HepG2 (cell line): ENCODE results near the gene SH2D6. TPM values are rescaled to one million over a fixed set of nuclear protein-coding genes. Genes with fewer than 3 reads are reported as not detected.

Experiments
- AKAP8 ChIP-seq: sonication (generic); formaldehyde crosslinking; IDR thresholded peaks from 2 replicates; pipeline ENCODE4 v1.5.1; 2020; ENCODE audit warnings: mild to moderate bottlenecking, missing genetic modification reagents
- CC2D1A ChIP-seq: sonication (generic); formaldehyde crosslinking; IDR thresholded peaks from 2 replicates; pipeline ENCODE4 v1.8.1; 2023; ENCODE audit warnings: mild to moderate bottlenecking, missing genetic modification reagents
- CERS6 ChIP-seq: sonication (generic); formaldehyde crosslinking; IDR thresholded peaks from 2 replicates; pipeline ENCODE4 v1.5.0; 2020; ENCODE audit warnings: missing genetic modification reagents
- CHD2 ChIP-seq: IDR thresholded peaks from 2 replicates; pipeline ENCODE4 v1.6.1; 2011; ENCODE audit warnings: low read depth, low read length, improper control_type of control experiment
- ESRRA ChIP-seq: sonication (generic); formaldehyde crosslinking; IDR thresholded peaks from 2 replicates; pipeline ENCODE4 v1.5.1; 2020; ENCODE audit warnings: mild to moderate bottlenecking, low read depth, missing genetic modification reagents
- FOXP1 ChIP-seq, 2 experiments: fragments of 450-650 bp in 1 of 2; IDR thresholded peaks; 2 replicates each; pipeline ENCODE4 v1.6.1; 2017 to 2018; ENCODE audit warnings: antibody characterized with exemption in 1 of 2
- GATA4 ChIP-seq: sonication (generic); IDR thresholded peaks from 2 replicates; pipeline ENCODE4 v1.6.1; 2016; ENCODE audit warnings: antibody characterized with exemption, low read depth, borderline replicate concordance
- GPBP1L1 ChIP-seq: sonication (generic); formaldehyde crosslinking; IDR thresholded peaks from 2 replicates; pipeline ENCODE4 v1.5.0; 2020; ENCODE audit warnings: mild to moderate bottlenecking, missing genetic modification reagents
- KIAA2018 ChIP-seq: sonication (generic); formaldehyde crosslinking; IDR thresholded peaks from 2 replicates; pipeline ENCODE4 v1.5.0; 2020; ENCODE audit warnings: mild to moderate bottlenecking, missing genetic modification reagents, borderline replicate concordance
- KMT2A ChIP-seq: sonication (generic); formaldehyde crosslinking; IDR thresholded peaks from 2 replicates; pipeline ENCODE4 v1.4.0; 2020; ENCODE audit warnings: missing genetic modification reagents
- MTF2 ChIP-seq: sonication (generic); formaldehyde crosslinking; IDR thresholded peaks from 2 replicates; pipeline ENCODE4 v1.5.0; 2020; ENCODE audit warnings: missing genetic modification reagents, borderline replicate concordance
- TBX3 ChIP-seq: fragments of 450-650 bp; IDR thresholded peaks from 2 replicates; pipeline ENCODE4 v1.6.1; 2017; ENCODE audit warnings: antibody characterized with exemption, mild to moderate bottlenecking, inconsistent platforms, borderline replicate concordance
- ZNF101 ChIP-seq: sonication (generic); formaldehyde crosslinking; IDR thresholded peaks from 2 replicates; pipeline ENCODE4 v1.4.0; 2020; ENCODE audit warnings: mild to moderate bottlenecking, low read depth, missing genetic modification reagents, borderline replicate concordance
- ZNF292 ChIP-seq: sonication (generic); formaldehyde crosslinking; IDR thresholded peaks from 2 replicates; pipeline ENCODE4 v1.8.1; 2022; ENCODE audit warnings: mild to moderate bottlenecking, low read depth, missing genetic modification reagents, borderline replicate concordance
- ZNF567 ChIP-seq: sonication (generic); formaldehyde crosslinking; IDR thresholded peaks from 2 replicates; pipeline ENCODE4 v1.8.1; 2023; ENCODE audit warnings: mild to moderate bottlenecking, missing genetic modification reagents, borderline replicate concordance
- ZNF691 ChIP-seq: sonication (generic); formaldehyde crosslinking; IDR thresholded peaks from 2 replicates; pipeline ENCODE4 v1.4.0; 2020; ENCODE audit warnings: missing genetic modification reagents, low read depth, mild to moderate bottlenecking, borderline replicate concordance
- polyA plus RNA-seq, 8 experiments: library from polyadenylated mRNA; depleted of rRNA in 3 of 8; stranded (reverse) in 7 of 8; unstranded in 1 of 8; fragments of >200 nt; fragmentation: Illumina TruSeq in 4 of 8; extraction: Trizol in 4 of 8; gene quantifications; 2 replicates each; pipeline versions ENCODE4 v1.2.1 to v1.2.3, GENCODE V29; 2011 to 2016; ENCODE audit warnings: low read depth in 4 of 8, missing spikeins in 1 of 8, mixed read lengths in 1 of 8; ENCODE audit not compliant: insufficient read depth in 1 of 8
- total RNA-seq, 5 experiments: library from RNA; depleted of rRNA; stranded (reverse); fragments of >200 nt; fragmentation: Illumina TruSeq; extraction: Trizol; gene quantifications; 2 replicates each; pipeline ENCODE4 v1.2.3, GENCODE V29; 2016; ENCODE audit warnings: low read depth in 1 of 5

The SH2D6 gene
- total and polyA plus RNA-seq, 2 of the 13 experiments (the other 11 are each of a cell fraction or from before 2014, with no cell fraction given), result 0.11 to 0.26 TPM

- TF ChIP-seq KIAA2018 (CRISPR knock-in tag) (no peak), AKAP8 (CRISPR knock-in tag) (no peak), CHD2 (no peak), ZNF101 (CRISPR knock-in tag) (peak; percentile 70; the same call in 1 of the 2 replicates), GPBP1L1 (no peak), CERS6 (CRISPR knock-in tag) (no peak), GATA4 (no peak), KMT2A (CRISPR knock-in tag) (no peak; the same call in 1 of the 2 replicates), MTF2 (CRISPR knock-in tag) (no peak), ZNF567 (CRISPR knock-in tag) (0 out of 2 replicates have a peak, but pooled peaks have one; percentile 23), ZNF292 (CRISPR knock-in tag) (no peak), ZNF691 (CRISPR knock-in tag) (0 out of 2 replicates have a peak, but pooled peaks have one; percentile 55), TBX3 (no peak), ESRRA (CRISPR knock-in tag) (0 out of 2 replicates have a peak, but pooled peaks have one; percentile 10), CC2D1A (CRISPR knock-in tag) (no peak), FOXP1 (IDR thresholded peaks at IDR 0.05) (no peak), FOXP1 (CRISPR knock-in tag; IDR thresholded peaks at IDR 0.05) (no peak)
Observed at GRCh38 chr2:85419009-85419675, 628 bp downstream of the SH2D6 start (continued).
